ENCODE data around the gene CAPSL. TPM values are rescaled to one million over a fixed set of nuclear protein-coding genes. Genes with fewer than 3 reads are reported as not detected.

CAPSL gene
- total and polyA plus RNA-seq, 9 of the 15 experiments (the other 6 are each of a cell fraction or from before 2014, with no cell fraction given), result not detected

DNA sequence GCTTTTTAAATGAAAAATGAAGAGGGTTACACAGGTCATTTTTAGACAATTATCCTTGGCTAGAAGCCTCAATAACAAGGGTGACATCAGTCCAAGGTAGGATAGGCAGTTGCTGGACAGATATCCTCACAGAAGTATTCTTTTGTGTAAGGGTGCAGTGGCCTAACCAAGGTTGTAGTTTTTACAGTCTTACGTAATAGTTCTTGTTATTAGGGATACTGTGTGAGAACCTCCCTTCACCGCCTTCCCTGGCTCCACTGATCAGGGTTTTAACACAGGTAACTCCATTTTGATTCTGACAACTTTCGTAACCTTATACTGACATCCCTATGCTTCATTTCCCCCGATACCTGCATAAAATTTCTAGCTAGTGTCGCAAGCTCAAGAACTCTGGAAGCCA is 8.7 kb upstream of the CAPSL start:
- Histone ChIP-seq H3K9ac (ENCODE audit: insufficient read depth in 1 of 2, low read depth in 2 of 2, low read length in 2 of 2) (no peak overlapping the region), H3K4me3 (no peak overlapping the region), H3K4me2 (ENCODE audit: insufficient read depth, low read length) (no peak overlapping the region), H3K27ac (ENCODE audit: extremely low read depth, low read depth, low read length) (no peak overlapping the region), H3K79me2 (ENCODE audit: control insufficient read depth, insufficient read depth, low read length) (no peaks in the 10 kb centered on the region), H2AFZ (ENCODE audit: low read depth, low read length) (no peak overlapping the region), H3K9me3 (replicated peaks; ENCODE audit: control insufficient read depth, insufficient read depth, low read depth, low read length) (no peaks in the 10 kb centered on the region), H3K36me3 (ENCODE audit: control insufficient read depth, insufficient read depth, low read length) (no peaks in the 10 kb centered on the region), H3K4me1 (replicated peaks in 1 of 2; ENCODE audit: control insufficient read depth in 2 of 2, insufficient read depth in 2 of 2, low read length in 2 of 2) (no peaks in the 10 kb centered on the region), H3K27me3 (ENCODE audit: control insufficient read depth in 2 of 2, insufficient read depth in 2 of 2, low read length in 2 of 2) (0 out of 5 replicates have a peak, but pooled peaks cover 0 to 5% of the 10 kb centered on the region in 2 experiments), H4K20me1 (replicated peaks; ENCODE audit: control insufficient read depth, insufficient read depth, low read length) (no peaks in the 10 kb centered on the region), H3K9me1 (ENCODE audit: control insufficient read depth, insufficient read depth, low read length) (no peaks in the 10 kb centered on the region)
- BruUV-seq (replicated peaks), result no TSS peak
- POLR2A ChIA-PET, result interaction anchor here (0.6 kb wide), 1 partner anchor 12 kb away, joined by 3 read pairs; no protein-coding TSS in a partner anchor
- in situ Hi-C loops (cut with MboI), result no loop called here
- intact Hi-C loops (cut with micrococcal nuclease), result no loop called here
- CTCF ChIA-PET (ENCODE audit: low intra/inter-chr PET ratio), result no interaction called here
- WGBS (ENCODE audit: insufficient coverage, low coverage, missing lambda C conversion rate), result 0% methylated on average over 5 of the region's 5 CpGs
- TF ChIP-seq CEBPB (tag; IDR thresholded peaks at IDR 0.05), result peak; percentile 23; the same call in 1 of the 2 replicates
- TF ChIP-seq ARID4B (CRISPR knock-in tag; IDR thresholded peaks at IDR 0.05), result no peak
- no peak for ATAC-seq
- FAIRE-seq, result no peak
- DNase-seq (ENCODE audit: extremely low read depth in 1 of 4, low spot score in 3 of 4), result no peak
